ENCODE results near the gene RASA3.
"Not testable (repeated sequence)": the region's sequence is repeated elsewhere in the genome, so short reads cannot be mapped to it uniquely, and the experiment has no call there.

The RASA3 gene

DNA sequence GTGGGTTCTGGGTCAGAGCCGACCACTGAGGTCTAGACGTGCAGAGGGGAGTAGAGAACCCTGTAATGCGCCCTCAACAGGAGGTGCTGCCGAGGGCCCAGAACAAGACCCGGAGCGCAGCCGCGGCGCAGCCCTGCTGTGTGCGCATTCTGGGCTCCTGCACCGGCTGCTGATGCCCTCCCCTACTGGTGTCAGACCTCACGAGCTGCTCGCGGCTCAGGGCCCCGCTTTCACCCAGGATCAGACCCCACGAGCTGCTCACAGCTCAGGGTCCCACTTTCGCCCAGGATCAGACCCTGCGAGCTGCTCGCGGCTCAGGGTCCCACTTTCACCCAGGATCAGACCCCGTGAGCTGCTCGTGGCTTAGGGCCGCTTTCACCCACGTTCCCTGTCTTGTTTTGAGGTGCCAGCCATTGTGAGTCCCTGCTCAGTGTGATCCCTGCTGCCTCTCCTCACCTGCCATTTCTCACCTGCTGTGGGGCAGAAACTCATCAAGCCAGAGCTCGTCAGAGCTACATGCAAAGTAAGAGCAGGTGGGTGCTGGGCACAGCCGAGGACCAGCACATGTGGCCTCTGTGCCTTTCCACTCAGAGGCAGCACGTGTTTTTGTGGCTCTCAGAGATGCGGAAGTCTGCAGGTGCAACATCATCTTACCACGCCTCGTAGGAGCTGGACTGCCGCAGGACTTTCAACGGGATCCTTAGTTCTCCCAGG is 111.5 kb downstream of the RASA3 start:
- no peak for DNase-seq (ENCODE audit: low spot score)

GRCh38 chr13:114020134-114020533 is 112.3 kb downstream of the RASA3 start:
- not testable (repeated sequence) for DNase-seq (ENCODE audit: low spot score)

DNA sequence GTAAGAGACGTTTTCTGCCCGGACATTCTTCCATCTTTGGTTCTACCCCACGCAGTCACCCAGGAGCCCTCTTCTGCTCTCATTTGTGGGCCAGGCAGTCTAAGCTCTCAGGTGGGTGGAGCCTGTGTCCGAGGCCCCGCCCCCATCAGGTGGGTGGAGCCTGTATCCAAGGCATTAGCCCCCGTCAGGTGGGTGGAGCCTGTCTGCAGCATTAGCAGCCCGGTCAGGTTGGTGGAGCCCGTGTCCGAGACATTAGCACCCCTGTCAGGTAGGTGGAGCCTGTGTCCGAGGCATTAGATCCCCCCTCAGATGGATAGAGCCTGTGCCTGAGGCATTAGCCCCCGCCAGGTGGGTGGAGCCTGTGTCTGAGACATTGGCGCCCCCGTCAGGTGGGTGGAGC is 113.1 kb downstream of the RASA3 start:
- DNase-seq (ENCODE audit: low spot score), result no peak

- DNase-seq (ENCODE audit: low spot score), result no peak
Observed at GRCh38 chr13:114018461-114019055, 113.9 kb downstream of the RASA3 start.

- no peak for DNase-seq (ENCODE audit: low spot score)
Observed at GRCh38 chr13:114017966-114018365, 114.5 kb downstream of the RASA3 start.

- no peak for DNase-seq (ENCODE audit: low spot score)
Observed at GRCh38 chr13:114017028-114017630, 115.3 kb downstream of the RASA3 start.

DNA sequence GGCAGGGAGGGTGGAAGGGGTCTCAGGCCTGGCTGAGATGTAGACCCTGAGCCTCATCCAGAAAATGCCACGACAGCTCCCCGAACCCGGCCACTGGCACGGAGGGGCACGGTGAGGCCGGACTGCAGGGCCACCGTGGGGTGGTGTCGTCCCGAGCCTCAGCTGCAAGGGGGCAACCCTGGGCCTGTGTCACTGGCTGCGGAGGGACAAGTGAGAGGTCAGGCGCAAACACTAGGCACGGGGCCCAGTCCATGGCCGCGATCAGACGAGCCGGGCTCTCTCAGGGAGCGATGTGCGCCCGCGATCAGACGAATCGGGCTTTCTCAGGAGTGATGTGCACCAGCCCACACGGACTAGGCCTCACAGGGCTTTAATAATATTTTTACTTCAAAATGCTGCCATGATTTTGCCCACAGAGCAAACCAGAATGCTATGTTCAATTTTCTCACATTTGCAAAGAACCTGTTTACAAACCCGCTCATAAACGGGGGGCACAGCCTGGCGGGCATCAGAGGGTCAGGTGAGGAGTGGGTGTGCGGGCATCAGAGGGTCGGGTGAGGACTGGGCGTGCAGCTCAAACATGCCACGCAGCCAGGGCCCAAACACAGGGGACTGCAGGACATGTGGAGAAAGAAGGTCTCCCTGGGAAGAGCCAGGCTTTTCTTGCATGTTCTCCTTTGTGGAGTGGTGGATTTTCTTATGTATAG is 115.9 kb downstream of the RASA3 start:
- no peak for DNase-seq (ENCODE audit: low spot score)

GRCh38 chr13:114015969-114016295 is 116.5 kb downstream of the RASA3 start:
- DNase-seq (ENCODE audit: low spot score), result no peak

DNA sequence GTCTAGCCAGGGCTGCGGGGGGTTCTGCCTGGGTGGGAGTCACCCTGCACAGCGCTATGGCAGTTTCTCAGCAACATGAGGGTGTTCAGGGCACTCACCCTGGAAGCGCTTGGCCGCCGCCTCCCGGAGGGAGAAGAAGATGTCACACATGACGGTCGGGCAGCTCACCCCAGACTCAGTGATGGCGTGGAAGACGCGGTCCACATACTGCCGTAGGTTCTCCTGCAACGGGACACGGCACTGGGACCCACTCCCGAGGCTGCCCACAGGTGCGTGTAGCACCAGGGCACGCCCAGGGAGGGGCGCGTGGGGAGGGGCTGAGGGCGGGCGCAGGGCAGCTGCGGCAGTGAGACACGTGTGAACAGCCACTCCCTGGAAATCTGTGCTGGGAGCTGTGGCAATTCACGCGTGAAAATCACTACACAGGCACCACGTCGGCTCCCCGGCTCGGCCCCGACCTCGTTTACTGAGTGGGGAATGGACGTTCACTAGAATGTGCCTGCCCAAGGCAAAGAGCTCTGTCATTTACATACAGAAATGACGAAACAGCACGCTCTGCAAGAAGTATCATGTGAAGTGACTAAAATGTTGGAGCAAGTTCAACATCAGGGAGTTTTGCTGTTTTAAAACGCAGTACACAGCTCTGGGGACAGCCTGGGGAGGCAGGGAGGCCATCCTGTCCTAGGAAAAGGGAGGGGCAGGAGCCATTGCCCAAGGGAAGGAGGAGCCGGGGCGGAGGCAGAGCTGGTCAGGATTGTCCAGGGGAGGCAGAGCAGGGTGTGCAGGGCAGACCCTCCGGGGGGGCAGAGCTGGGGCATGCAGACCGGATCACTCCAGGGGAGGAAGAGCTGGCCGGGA is 117.1 kb downstream of the RASA3 start:
- no peak for DNase-seq (ENCODE audit: low spot score)

DNA sequence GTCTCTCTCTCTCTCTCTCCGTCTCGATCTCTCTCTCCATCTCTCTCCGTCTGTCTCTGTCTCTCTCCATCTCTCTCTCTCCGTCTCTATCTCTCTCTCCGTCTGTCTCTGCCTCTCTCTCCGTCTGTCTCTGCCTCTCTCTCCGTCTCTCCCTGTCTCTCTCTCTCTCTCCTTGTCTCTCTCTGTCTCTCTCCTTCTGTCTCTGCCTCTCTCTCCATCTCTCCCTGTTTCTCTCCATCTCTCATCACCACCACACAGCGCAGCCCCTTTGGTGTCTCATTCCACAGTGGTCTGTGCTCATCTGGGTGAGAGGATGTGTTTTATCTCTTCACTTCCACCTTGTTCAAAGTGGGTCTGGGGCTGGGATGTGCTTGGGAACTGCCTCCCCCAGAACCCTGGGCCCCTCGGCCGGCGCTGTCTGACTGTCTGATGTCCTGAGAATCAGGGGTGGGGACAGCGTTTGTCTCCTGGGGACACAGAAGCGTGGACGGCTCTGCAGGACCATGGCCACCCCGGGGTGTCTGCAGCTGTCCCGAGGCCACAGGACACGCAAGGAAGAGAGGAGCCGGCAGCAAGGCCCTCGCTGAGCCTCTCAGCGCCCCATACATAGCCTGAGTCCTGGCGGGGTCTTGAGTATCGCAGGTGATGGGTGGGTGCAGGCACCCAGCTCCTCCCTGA is 118.3 kb downstream of the RASA3 start:
- DNase-seq (ENCODE audit: low spot score), result no peak

DNA sequence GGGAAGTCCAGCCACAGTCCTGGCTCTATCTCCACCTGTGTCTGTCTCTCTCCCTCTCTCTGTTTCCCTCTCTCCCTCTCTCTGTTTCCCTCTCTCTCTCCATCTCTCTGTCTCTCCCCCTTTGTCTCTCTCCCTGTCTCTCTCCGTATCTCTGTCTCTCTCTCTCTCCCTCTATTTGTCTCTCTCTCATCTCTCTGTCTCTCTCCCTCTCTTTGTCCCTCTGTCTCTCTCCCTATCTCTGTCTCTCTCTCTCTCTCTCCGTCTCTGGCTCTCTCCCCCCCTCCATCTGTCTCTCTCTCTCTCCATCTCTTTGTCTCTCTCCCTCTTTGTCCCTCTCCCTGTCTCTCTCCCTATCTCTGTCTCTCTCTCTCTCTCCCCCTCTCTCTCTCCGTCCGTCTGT is 119.1 kb downstream of the RASA3 start:
- no peak for DNase-seq (ENCODE audit: low spot score)

- DNase-seq (ENCODE audit: low spot score), result no peak
Observed at GRCh38 chr13:114012921-114013320, 119.5 kb downstream of the RASA3 start.

GRCh38 chr13:114012141-114012540 is 120.3 kb downstream of the RASA3 start:
- DNase-seq (ENCODE audit: low spot score), result no peak

DNA sequence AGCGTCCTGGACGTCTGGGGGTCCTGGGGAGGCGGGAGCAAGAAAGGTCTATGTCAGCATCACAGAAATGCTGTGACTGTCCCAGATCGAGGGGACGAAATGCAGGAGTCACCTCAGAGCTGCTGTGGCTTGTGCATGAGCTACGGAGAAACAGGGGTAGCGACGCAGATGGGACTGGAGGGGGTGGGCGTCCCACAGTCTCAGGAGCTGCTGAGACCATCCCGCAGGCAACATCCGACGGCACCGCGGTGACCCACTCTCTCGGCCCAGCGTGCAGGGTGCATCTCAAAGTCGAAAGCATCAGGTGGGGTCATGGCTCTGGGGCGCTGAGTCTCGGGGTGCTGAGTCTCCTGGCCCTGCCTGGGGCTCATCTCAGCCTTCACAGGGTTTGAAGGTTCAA is 121.2 kb downstream of the RASA3 start:
- DNase-seq (ENCODE audit: low spot score), result no peak

GRCh38 chr13:114010401-114011101 is 121.9 kb downstream of the RASA3 start:
- DNase-seq (ENCODE audit: low spot score), result no peak

- DNase-seq (ENCODE audit: low spot score), result no peak
Observed at GRCh38 chr13:114009590-114010400, 122.6 kb downstream of the RASA3 start.

- DNase-seq (ENCODE audit: low spot score), result no peak
Observed at GRCh38 chr13:114008964-114009589, 123.3 kb downstream of the RASA3 start.

DNA sequence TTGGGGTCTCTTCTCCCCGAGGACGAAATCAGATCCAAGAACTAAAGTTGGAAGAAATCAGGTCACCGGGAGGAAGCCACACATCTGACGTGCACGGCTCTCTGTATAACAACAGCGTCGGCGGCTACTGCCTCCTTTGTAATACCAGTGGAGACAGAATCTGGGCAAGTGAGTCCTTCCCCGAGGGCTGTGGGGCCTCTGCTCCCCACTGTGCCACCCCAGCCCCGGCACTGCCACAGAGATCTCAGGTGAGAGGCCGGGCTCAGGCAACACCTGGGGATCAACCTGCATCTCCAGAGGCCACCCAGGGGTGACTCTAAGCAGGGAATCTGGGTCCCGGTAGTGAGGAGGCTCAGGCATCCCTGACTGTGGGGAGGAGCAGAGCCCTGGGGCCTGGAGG is 124.9 kb downstream of the RASA3 start:
- DNase-seq (ENCODE audit: low spot score), result no peak

DNA sequence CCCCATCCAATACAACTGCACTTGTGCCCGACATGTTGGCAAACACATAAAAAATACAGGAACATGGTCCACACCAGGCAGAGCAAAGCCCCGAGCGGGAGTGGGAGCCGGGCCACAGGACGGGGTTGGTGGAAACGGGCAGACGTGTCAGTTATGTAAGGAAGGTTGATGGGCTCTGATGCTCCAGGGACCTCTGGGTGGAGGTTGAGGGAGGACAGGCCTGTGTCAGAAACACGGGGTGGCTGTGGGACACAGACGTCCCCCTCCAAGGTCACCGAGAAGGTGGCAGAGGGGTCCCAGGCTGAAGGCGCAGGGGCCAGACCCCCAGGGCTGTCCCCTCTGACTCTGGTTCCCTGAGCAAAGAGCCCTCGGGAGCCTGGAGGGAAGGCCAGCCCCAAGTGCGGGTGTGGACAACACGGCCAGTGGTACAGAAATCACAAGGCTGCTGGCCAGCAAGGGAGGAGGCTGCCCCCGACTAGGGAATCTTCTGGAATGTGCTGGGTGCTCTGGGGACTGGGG is 127.2 kb downstream of the RASA3 start:
- DNase-seq (ENCODE audit: low spot score), result no peak

Data from putamen (tissue), 1 donor.